GM19328 (cell line): ENCODE data around the gene GATA1.

Experiments used
- ATAC-seq: cut with Tn5 transposase; IDR thresholded peaks from one replicate; pipeline ENCODE4 v1.9.1; 2021; ENCODE audit warnings: mild to moderate bottlenecking, moderate library complexity; ENCODE audit not compliant: unreplicated experiment

Gene GATA1

DNA sequence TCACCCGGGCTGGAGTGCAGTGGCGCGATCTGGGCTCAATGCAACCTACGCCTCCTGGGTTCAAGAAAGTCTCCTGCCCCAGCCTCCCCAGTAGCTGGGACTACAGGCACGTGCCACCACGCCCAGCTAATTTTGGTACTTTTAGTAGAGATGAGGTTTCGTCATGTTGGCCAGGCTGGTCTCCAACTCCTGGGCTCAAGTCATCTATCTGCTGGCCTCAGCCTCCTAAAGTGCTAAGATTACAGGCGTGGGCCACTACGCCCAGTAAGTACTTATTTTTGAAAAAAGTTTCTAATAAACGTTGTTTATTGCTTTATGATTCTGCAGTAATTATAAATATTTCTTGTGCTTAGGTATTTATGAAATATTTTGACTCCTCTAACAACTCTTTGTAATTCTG lies 53.3 kb downstream of the GATA1 start:
- ATAC-seq, result no peak
